Measurements from ENCODE around the gene TMEM125.

Gene TMEM125

GRCh38 chr1:43313771-43314170 lies 44.0 kb downstream of the TMEM125 start:
- no peak for DNase-seq

DNA sequence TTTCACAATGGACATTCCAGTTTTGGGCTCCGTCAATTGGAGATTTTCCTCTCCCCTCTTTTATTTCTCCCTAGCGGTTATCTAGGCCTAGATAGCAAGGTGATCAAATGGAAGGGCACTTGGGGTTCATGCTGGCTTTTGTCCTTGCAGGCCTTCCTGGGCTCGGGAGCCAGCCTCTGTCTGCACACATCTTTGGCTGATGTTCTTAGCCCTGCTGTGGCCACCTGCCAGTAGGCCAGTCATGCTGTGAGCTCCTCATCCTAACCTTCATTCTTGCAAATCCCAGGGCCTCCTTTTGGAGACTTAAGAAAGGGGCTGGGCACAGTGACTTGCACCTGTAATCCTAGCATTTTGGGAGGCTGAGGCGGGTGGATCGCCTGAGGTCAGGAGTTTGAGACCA lies 44.5 kb downstream of the TMEM125 start:
- no peak for DNase-seq

DNA sequence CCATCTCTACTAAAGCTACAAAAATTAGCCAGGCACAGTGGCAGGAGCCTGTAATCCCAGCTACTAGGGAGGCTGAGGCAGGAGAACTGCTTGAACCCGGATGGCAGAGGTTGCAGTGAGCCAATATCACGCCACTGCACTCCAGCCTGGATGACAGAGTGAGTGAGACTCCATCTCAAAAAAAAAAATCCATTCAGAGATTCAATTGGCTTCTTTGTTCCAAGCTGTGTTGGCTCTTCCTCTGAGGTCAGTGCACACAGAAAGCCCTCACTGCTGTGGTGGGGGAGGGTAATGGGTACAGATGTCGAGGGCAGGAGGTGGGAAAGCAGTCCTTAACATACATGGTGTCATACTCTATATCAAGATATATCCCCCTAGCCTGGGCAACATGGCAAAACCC lies 45.7 kb downstream of the TMEM125 start:
- no peak for DNase-seq

DNA sequence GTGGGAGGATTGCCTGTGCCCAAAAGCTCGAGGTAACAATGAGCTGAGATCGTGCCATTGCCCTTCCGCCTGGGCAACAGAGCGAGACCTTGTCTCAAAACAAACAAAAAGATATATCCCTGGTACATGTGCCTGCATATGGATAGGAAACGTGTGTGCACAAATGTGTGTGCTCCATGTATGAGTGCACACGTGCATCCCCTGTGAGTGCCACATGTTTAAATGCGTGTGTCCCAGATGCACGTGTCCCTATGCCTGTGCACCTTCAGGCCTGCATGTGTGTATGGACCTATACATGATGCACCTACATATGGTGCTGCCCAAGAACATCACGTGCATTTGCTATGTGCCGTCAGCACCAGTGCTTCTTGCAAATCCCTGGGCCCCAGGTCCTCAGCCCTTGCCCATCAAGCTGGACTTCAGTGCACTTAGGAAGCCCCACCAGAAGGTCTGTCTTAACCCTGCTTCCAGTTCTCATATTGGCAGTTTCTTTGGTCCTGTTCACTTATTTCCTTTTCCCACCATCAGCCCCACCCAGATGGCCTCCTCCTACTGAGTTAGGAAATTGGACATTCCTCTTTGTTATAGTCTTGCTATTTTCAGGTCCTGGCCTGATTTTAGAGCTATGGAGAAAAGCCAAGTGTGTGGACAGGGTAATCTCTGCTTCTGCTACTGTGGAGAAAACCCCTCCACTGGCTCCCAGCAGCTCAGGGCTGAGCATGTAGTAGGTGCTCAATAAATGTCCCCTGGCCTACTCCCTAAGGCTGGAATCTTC lies 46.4 kb downstream of the TMEM125 start:
- DNase-seq = no peak

- no peak for DNase-seq
Observed at GRCh38 chr1:43316738-43317520, 47.1 kb downstream of the TMEM125 start.

- DNase-seq = peak; percentile 34
Observed at GRCh38 chr1:43317817-43318471, 48.2 kb downstream of the TMEM125 start.

DNA sequence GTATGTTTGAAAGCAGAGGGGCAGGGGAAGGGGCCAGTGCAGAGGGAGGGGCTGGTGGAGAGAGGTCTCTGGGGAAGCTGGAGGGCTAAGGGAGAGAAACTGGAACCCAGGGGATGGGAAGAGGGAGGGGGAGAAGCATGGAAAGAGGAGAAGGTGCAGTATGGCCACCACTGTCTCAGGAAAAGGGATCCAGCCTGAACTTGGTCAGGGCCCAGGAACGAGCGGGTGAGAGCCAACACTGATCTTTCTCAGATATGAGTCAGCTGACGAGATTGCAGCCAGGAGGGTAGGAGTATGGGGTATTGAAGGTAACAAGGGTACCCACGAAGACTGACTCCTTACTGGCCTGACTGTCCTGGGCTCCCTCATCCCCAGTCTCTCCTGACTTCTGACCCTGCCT lies 49.0 kb downstream of the TMEM125 start:
- DNase-seq = no peak

DNA sequence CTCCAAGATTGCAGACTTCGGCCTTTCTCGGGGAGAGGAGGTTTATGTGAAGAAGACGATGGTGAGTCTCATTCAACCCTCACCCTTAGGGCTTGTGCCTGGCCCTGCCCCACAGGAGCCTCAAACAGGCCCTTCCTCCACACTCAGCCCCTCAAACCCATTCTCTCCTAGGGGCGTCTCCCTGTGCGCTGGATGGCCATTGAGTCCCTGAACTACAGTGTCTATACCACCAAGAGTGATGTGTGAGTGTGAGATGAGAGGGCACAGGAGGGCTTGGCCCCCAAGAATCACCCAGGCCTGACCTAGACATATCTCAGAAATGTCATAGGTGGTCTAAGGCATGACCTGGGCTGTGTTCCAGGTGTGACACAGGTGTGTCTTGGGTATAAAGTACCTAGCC lies 49.5 kb downstream of the TMEM125 start:
- DNase-seq = no peak

GRCh38 chr1:43319766-43320165 lies 50.0 kb downstream of the TMEM125 start:
- DNase-seq = no peak

DNA sequence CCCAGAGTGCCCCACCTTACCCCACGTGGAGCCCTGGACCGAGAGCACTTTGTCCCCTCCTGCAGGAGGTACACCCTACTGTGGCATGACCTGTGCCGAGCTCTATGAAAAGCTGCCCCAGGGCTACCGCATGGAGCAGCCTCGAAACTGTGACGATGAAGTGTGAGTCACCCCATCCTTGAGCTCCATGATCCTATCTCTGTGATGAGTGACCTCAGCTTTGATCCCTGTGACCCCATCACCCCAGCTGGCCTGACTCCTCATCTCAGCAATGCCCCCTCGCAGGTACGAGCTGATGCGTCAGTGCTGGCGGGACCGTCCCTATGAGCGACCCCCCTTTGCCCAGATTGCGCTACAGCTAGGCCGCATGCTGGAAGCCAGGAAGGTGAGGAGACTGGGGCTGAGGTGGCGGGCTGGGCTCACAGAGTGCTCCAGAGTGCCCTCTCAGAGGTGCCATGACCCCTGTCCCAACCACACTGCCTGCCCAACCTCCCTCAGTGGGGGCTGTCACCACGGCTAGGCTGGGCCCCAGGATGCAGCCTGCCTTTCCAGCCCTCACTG lies 51.6 kb downstream of the TMEM125 start:
- no peak for DNase-seq

DNA sequence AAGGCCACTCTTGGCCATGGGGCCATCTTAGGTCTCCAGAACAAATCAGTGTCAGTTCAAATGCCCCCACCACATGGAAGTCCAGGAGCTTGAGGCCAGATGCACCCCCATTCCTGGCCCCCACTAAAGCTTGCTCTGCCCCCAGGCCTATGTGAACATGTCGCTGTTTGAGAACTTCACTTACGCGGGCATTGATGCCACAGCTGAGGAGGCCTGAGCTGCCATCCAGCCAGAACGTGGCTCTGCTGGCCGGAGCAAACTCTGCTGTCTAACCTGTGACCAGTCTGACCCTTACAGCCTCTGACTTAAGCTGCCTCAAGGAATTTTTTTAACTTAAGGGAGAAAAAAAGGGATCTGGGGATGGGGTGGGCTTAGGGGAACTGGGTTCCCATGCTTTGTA lies 52.7 kb downstream of the TMEM125 start:
- no peak for DNase-seq

Data from fibroblast of skin of right biceps (primary cell).